Pons (tissue), 1 donor: ENCODE measurements around the gene CREB5.
"Not testable (repeated sequence)": the region's sequence is repeated elsewhere in the genome, so short reads cannot be mapped to it uniquely, and the experiment has no call there.

Experiments
- DNase-seq: peaks from one replicate; pipeline ENCODE4 v3.0.0-alpha.2; 2016; ENCODE audit warnings: low spot score

CREB5 gene

DNA sequence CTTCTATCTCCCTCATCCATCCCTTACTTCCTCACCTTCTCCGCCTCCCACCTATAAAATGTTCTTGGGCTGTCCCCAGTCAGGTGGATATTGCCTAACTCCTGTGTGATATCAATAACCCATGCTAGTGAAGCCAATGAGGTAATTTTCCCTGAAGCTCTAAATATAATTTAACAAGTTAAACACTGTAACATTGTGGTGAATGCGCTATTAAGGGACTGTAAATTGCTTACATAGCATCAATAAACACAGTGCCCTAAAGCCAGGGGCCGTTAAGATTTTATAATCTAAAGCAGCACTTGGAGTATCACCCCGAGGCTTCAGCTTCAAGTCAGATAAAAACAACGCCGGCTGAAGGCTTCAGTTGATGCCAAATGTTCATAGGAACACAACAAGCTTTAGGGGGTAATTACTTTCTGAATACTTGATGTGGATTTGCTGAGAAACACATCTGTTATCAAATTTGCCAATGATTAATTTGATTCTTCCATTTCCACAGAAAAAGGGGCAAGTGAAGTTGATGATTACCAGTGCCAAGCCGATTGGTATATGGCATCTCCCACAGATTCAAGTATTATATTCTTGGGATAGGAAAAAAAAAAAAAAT is 138.4 kb downstream of the CREB5 start:
- DNase-seq, result no peak

GRCh38 chr7:28551331-28551730 is 139.0 kb downstream of the CREB5 start:
- no peak for DNase-seq

DNA sequence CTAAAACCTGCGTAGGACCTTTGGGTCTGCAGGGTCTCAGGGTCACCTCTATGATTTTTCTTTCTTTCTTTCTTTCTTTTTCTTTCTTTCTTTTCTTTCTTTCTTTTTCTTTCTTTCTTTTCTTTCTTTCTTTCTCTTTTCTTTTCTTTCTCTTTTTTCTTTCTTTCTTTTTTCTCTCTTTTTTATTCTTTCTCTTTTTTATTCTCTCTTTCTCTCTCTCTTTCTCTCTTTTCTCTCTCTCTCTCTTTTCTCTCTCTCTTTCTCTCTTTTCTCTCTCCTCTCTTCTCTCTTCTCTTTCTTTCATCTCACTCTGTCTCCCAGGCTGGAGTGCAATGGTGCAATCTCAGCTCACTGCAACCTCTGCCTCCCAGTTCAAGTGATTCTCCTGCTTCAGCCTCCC is 139.4 kb downstream of the CREB5 start:
- not testable (repeated sequence) for DNase-seq

GRCh38 chr7:28554802-28555471 is 142.6 kb downstream of the CREB5 start:
- DNase-seq, result no peak

DNA sequence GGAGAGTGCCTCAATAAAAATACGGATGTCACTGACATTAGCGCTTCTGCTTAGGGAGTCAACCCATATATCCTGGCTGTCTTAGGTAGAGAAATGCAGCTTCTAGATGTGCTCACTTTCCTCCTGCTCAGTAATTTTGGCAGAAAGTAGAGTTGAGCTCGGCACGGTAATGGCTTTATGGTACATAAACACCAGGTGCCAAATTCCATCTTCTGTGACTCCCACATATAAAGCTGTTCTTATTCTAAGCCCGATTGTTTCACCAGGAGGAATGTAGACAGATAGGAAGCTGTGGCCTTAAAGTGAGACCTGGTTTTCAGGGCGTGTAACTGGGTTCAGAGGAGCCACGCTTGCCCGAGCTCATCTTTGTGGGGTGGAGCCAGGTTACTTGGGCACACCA is 143.7 kb downstream of the CREB5 start:
- no peak for DNase-seq

DNA sequence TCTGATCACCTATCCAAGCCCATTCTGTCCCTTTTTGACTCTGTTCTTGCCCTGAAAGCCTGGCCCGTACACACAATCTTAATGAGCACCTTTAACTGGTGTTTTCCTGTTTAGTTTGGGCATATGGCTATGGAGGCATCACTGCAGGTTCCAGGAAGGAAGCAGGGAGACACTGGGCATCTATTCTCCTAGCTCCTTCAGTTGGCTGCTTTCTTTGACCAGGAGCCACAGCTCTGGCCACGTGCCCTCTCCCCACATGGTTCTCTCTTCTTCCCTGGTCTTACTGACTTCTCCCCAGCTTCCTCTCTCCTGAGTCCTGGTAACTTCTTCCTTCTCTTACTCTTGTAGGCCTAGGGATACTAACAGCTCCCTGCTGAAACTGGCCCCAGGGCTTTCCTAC is 144.4 kb downstream of the CREB5 start:
- no peak for DNase-seq

GRCh38 chr7:28558236-28558635 is 145.9 kb downstream of the CREB5 start:
- DNase-seq, result no peak

DNA sequence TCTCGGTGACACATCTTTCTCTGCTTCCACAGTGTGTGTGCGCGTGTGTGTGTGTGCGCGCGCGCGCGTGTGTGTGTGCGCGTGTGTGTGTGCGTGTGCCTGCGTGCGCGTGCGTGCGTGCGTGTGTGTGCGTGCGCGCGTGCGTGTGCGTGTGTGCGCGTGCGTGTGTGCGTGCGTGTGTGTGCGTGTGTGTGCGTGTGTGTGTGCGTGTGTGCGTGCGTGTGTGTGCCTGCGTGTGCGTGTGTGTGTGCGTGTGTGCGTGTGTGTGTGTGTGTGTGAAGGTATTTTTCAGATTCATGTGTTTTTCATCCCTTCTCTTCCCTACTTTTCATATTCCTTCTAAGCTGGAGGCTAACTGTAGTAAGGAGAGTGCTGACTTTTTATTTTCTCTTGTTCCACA is 148.4 kb downstream of the CREB5 start:
- DNase-seq, result no peak

DNA sequence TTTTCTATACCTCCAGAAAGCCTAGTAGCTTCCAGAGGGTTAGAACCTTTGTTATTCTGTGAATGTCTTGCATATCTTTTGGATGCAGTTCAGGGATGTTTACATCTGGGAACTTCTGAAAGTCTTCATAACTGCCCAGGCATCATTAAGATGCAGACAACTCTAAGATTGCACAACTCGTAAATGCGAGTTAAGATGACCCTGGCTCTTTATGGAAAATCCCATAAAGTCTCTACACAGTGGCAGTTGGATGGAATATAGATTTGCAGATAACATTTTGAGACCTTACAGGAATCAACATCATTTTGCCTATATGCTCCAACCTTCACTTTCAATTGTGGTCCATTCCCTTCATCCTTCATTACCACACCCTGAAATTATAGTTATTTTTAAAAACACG is 151.7 kb downstream of the CREB5 start:
- DNase-seq, result no peak

GRCh38 chr7:28564755-28565374 is 152.5 kb downstream of the CREB5 start:
- DNase-seq, result no peak

DNA sequence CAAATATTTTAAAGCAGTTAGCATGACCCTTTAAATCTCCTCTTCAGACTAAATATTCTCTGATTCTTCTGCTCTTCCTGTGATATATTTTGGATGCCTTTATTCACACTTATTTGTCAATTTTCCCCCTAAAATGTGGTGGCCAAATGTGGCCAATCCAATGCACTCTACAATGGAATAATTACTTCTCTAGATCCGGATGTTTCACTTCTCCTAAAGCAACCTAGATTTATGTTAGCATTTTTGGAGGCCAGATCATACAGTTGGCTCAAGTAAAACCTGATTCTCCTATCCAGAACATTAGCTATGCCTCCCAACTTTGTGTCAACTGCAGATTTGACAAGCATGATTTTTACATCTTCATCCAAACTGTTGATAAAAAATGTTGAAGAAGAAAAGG is 153.7 kb downstream of the CREB5 start:
- DNase-seq, result no peak

- DNase-seq, result no peak
Measured at GRCh38 chr7:28570113-28570969, 158.0 kb downstream of the CREB5 start.

DNA sequence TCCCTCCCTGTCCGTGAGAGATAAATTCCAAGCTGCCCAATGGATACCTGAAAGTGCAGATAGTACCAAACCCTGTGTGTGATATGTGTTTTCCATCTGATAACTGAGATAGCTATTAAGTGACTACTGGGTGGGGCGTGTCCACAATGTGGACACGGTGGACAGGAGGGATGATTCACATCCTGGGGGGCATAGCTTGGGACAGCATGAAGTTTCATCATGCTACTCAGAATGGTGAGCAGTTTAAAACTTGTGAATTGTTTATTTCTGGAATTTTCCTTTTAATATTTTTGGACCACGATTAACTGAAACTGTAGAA is 158.6 kb downstream of the CREB5 start:
- DNase-seq, result no peak

DNA sequence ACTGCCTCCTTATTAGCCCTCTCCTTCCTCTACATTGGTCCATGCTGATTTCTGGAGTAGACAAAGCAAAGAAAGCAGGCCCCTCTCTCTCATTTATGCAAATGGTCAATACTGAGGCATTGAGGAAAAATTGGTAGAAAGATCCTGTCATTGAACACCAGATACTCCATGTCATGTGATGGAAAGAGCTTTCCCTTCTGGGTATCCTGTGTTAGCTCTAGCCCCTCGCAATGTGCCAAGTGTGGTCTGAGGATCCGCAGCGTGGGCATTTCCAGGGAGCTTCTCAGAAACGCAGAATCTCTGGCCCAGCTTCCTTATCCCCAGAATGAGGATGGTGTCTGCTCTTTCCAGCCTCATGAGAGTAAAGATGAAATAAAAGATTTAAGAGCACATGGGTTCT is 159.1 kb downstream of the CREB5 start:
- DNase-seq, result no peak

DNA sequence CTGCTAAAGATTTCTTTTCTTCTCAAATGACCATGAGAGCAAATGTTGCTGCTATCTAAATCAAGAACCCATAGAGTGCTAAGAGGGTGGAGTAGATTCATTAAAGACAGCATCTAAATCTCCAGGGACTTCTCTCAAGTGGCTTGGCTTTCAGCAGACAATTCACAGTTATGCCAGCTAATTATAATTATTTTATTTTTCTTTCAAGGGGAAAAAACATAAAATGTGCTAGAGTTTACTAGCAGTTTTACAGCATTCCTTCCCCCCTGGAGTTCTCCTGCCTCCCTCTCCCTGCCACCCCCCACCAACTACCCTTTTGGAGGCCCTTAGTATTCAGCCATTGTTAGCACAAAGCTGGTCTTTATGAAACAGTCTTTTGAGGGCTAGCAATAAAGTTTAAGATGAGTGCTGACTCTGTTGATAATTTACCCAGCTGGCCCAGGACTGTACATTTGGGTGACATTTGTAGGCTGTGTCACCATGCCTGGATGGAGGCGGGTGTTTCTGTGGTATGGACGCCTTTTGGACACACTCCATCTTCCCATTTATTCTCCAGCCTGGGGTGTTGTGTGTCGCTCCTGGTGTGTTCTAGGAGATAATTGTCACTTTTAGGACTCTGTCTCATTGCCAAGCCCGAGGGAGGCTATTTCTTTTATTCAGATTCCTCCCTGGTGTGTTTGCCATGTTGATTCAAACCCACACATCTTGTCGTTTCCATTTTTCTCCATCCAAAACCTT is 160.2 kb downstream of the CREB5 start:
- no peak for DNase-seq

- DNase-seq, result no peak
Measured at GRCh38 chr7:28573059-28573553, 160.8 kb downstream of the CREB5 start.

GRCh38 chr7:28573651-28574301 is 161.5 kb downstream of the CREB5 start:
- no peak for DNase-seq

- DNase-seq, result no peak
Measured at GRCh38 chr7:28575241-28575643, 162.9 kb downstream of the CREB5 start.

GRCh38 chr7:28576656-28577055 is 164.3 kb downstream of the CREB5 start:
- no peak for DNase-seq

- DNase-seq, result no peak
Measured at GRCh38 chr7:28579571-28579970, 167.3 kb downstream of the CREB5 start.

DNA sequence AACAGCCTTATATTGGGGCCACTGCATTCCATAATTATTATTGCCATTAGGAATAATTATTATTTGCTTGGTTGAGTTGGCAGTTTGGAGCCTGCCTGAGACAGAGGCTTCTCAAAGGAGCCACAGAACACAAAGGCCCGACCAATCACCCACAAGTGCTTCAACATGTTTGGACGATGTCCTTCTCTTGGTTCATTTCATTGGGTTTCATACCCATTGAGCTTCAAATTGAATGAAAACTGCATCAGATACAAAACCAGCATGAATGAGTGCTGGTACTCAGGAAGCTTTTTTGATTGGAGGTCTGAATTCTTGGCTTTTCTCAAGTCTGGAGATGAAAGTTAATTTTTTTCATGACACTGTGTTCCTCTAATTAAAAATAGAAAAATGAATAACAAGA is 168.3 kb downstream of the CREB5 start:
- no peak for DNase-seq
